GM23338 (cell line): ENCODE measurements around the gene FAT3. TPM values are rescaled to one million over a fixed set of nuclear protein-coding genes. Genes with fewer than 3 reads are reported as not detected.

Experiments used
- ATAC-seq: fragments of 200-7000 bp; cut with Tn5 transposase; 3 replicates; pipeline ENCODE4 v1.9.1; 2020
- DNase-seq: peaks from one replicate; pipeline ENCODE4 v3.0.0-alpha.2; 2015; ENCODE audit warnings: low spot score
- H2AFZ ChIP-seq: fragments of 200-600 bp; sonication (generic); 2 replicates; pipeline ENCODE4 v1.8.0; 2016; ENCODE audit warnings: antibody characterized with exemption, mild to moderate bottlenecking, moderate library complexity
- H3F3A ChIP-seq: fragments of 200-600 bp; sonication (generic); replicated peaks from 2 replicates; pipeline ENCODE4 v1.8.0; 2017; ENCODE audit warnings: antibody characterized with exemption, mixed run types, low read depth
- H3K27ac ChIP-seq: fragments of 200-600 bp; sonication (generic); 2 replicates; pipeline ENCODE4 v1.6.1; 2016; ENCODE audit warnings: low read depth
- H3K27me3 ChIP-seq: fragments of 200-600 bp; sonication (generic); 2 replicates; pipeline ENCODE4 v1.8.0; 2016; ENCODE audit warnings: mild to moderate bottlenecking, mixed run types, moderate library complexity; ENCODE audit not compliant: insufficient read depth
- H3K36me3 ChIP-seq: fragments of 200-600 bp; sonication (generic); 2 replicates; pipeline ENCODE4 v1.8.0; 2016; ENCODE audit warnings: mild to moderate bottlenecking; ENCODE audit not compliant: insufficient read depth
- H3K4me1 ChIP-seq: fragments of 200-600 bp; sonication (generic); 2 replicates; pipeline ENCODE4 v1.8.0; 2016; ENCODE audit warnings: mild to moderate bottlenecking, moderate library complexity; ENCODE audit not compliant: insufficient read depth
- H3K4me2 ChIP-seq: fragments of 200-600 bp; sonication (generic); 2 replicates; pipeline ENCODE4 v1.7.1; 2017; ENCODE audit warnings: mixed run types
- H3K4me3 ChIP-seq: fragments of 200-600 bp; sonication (generic); 2 replicates; pipeline ENCODE4 v1.6.1; 2016; ENCODE audit warnings: mixed run types
- H3K79me2 ChIP-seq: fragments of 200-600 bp; sonication (generic); replicated peaks from 2 replicates; pipeline ENCODE4 v1.8.0; 2017; ENCODE audit warnings: mild to moderate bottlenecking; ENCODE audit not compliant: insufficient read depth
- H3K9me2 ChIP-seq: fragments of 200-600 bp; sonication (generic); 2 replicates; pipeline ENCODE4 v1.8.0; 2017; ENCODE audit not compliant: insufficient read depth
- H4K20me1 ChIP-seq: fragments of 200-600 bp; sonication (generic); replicated peaks from 2 replicates; pipeline ENCODE4 v1.8.0; 2017; ENCODE audit warnings: mild to moderate bottlenecking; ENCODE audit not compliant: insufficient read depth
- H3K27ac Mint-ChIP-seq: 2 replicates; pipeline ENCODE4 v1.8.0; 2020; ENCODE audit warnings: inconsistent platforms, mild to moderate bottlenecking, moderate library complexity, mixed read lengths
- H3K27me3 Mint-ChIP-seq: 3 replicates; pipeline ENCODE4 v1.8.0; 2022; ENCODE audit warnings: low read depth, mild to moderate bottlenecking, moderate library complexity, mixed read lengths, inconsistent platforms; ENCODE audit not compliant: insufficient read depth, poor library complexity
- H3K36me3 Mint-ChIP-seq: 3 replicates; pipeline ENCODE4 v1.8.0; 2021; ENCODE audit warnings: low read depth, mild to moderate bottlenecking, inconsistent platforms, moderate library complexity, mixed read lengths
- H3K4me1 Mint-ChIP-seq: 3 replicates; pipeline ENCODE4 v1.8.0; 2020; ENCODE audit warnings: mild to moderate bottlenecking, inconsistent platforms, mixed read lengths
- H3K4me3 Mint-ChIP-seq: 3 replicates; pipeline ENCODE4 v1.8.0; 2021; ENCODE audit warnings: moderate library complexity, mild to moderate bottlenecking, inconsistent platforms, mixed read lengths
- H3K9me3 Mint-ChIP-seq: 3 replicates; pipeline ENCODE4 v1.8.0; 2020; ENCODE audit warnings: moderate library complexity, mild to moderate bottlenecking, inconsistent platforms, mixed read lengths
- CREB1 ChIP-seq: fragments of 250-450 bp; sonication (Bioruptor Pico); IDR thresholded peaks from 2 replicates; pipeline ENCODE4 v1.5.0; 2020; ENCODE audit warnings: low read depth, mild to moderate bottlenecking, moderate library complexity
- EZH2phosphoT487 ChIP-seq: fragments of 200-600 bp; sonication (generic); IDR thresholded peaks from one replicate; pipeline ENCODE4 v1.8.1; 2018; ENCODE audit warnings: antibody characterized with exemption; ENCODE audit not compliant: unreplicated experiment
- ZNF114 ChIP-seq: fragments of 250-450 bp; sonication (Bioruptor Pico); IDR thresholded peaks from 2 replicates; pipeline ENCODE4 v1.5.0; 2020; ENCODE audit warnings: mild to moderate bottlenecking, moderate library complexity
- polyA plus RNA-seq: library from polyadenylated mRNA; unstranded; fragments of >200 nt; fragmentation: Nextera tagmentation; extraction: Ambion mirVana; gene quantifications from 2 replicates; pipeline ENCODE4 v1.2.1, GENCODE V29; 2016
- total RNA-seq: library from RNA; depleted of rRNA; stranded (reverse); fragments of >200 nt; shearing (Covaris generic); gene quantifications from 2 replicates; pipeline ENCODE4 v1.2.3, GENCODE V29; 2014
- TF ChIP-seq, protein P1 (sequence below): fragments of 250-450 bp; sonication (Bioruptor Pico); IDR thresholded peaks from 2 replicates; pipeline ENCODE4 v1.5.0; 2020; ENCODE audit warnings: mild to moderate bottlenecking, moderate library complexity

FAT3 gene
- total and polyA plus RNA-seq, 2 experiments from 2014 or later: 9.0 to 78.0 TPM

- H3K4me1 ChIP-seq: peaks cover 68% of the 10 kb centered on the region
- peaks cover 34% of the 10 kb centered on the region for H3K36me3 Mint-ChIP-seq
- TF ChIP-seq, protein P1, sequence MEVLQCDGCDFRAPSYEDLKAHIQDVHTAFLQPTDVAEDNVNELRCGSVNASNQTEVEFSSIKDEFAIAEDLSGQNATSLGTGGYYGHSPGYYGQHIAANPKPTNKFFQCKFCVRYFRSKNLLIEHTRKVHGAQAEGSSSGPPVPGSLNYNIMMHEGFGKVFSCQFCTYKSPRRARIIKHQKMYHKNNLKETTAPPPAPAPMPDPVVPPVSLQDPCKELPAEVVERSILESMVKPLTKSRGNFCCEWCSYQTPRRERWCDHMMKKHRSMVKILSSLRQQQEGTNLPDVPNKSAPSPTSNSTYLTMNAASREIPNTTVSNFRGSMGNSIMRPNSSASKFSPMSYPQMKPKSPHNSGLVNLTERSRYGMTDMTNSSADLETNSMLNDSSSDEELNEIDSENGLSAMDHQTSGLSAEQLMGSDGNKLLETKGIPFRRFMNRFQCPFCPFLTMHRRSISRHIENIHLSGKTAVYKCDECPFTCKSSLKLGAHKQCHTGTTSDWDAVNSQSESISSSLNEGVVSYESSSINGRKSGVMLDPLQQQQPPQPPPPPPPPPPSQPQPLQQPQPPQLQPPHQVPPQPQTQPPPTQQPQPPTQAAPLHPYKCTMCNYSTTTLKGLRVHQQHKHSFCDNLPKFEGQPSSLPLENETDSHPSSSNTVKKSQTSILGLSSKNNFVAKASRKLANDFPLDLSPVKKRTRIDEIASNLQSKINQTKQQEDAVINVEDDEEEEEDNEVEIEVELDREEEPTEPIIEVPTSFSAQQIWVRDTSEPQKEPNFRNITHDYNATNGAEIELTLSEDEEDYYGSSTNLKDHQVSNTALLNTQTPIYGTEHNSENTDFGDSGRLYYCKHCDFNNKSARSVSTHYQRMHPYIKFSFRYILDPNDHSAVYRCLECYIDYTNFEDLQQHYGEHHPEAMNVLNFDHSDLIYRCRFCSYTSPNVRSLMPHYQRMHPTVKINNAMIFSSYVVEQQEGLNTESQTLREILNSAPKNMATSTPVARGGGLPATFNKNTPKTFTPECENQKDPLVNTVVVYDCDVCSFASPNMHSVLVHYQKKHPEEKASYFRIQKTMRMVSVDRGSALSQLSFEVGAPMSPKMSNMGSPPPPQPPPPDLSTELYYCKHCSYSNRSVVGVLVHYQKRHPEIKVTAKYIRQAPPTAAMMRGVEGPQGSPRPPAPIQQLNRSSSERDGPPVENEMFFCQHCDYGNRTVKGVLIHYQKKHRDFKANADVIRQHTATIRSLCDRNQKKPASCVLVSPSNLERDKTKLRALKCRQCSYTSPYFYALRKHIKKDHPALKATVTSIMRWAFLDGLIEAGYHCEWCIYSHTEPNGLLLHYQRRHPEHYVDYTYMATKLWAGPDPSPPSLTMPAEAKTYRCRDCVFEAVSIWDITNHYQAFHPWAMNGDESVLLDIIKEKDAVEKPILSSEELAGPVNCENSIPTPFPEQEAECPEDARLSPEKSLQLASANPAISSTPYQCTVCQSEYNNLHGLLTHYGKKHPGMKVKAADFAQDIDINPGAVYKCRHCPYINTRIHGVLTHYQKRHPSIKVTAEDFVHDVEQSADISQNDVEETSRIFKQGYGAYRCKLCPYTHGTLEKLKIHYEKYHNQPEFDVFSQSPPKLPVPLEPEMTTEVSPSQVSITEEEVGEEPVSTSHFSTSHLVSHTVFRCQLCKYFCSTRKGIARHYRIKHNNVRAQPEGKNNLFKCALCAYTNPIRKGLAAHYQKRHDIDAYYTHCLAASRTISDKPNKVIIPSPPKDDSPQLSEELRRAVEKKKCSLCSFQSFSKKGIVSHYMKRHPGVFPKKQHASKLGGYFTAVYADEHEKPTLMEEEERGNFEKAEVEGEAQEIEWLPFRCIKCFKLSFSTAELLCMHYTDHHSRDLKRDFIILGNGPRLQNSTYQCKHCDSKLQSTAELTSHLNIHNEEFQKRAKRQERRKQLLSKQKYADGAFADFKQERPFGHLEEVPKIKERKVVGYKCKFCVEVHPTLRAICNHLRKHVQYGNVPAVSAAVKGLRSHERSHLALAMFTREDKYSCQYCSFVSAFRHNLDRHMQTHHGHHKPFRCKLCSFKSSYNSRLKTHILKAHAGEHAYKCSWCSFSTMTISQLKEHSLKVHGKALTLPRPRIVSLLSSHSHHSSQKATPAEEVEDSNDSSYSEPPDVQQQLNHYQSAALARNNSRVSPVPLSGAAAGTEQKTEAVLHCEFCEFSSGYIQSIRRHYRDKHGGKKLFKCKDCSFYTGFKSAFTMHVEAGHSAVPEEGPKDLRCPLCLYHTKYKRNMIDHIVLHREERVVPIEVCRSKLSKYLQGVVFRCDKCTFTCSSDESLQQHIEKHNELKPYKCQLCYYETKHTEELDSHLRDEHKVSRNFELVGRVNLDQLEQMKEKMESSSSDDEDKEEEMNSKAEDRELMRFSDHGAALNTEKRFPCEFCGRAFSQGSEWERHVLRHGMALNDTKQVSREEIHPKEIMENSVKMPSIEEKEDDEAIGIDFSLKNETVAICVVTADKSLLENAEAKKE (CRISPR knock-in tag): peak; percentile 46; the same call in 1 of the 2 replicates
- no peak for TF ChIP-seq ZNF114 (CRISPR knock-in tag)
- no peak for TF ChIP-seq EZH2phosphoT487
- H4K20me1 ChIP-seq: no peaks in the 10 kb centered on the region
- H3K27me3 Mint-ChIP-seq: peaks cover 25% of the 10 kb centered on the region
- peaks cover 27% of the 10 kb centered on the region for H3K27me3 ChIP-seq
- no peak overlapping the region for H3K27ac ChIP-seq
- H2AFZ ChIP-seq: no peak overlapping the region
- peaks cover 18% of the 10 kb centered on the region for H3F3A ChIP-seq
- H3K4me2 ChIP-seq: peak overlapping the region; percentile 98
- peak overlapping the region; percentile 32; the same call in 2 of the 3 replicates for H3K4me3 Mint-ChIP-seq
- H3K36me3 ChIP-seq: peaks cover 7% of the 10 kb centered on the region; the same call in 1 of the 2 replicates
- H3K4me3 ChIP-seq: peak overlapping the region; percentile 90
- DNase-seq (no peak), ATAC-seq (no peak)
- H3K9me2 ChIP-seq: 0 out of 2 replicates have a peak, but pooled peaks cover 3% of the 10 kb centered on the region
- no peak overlapping the region for H3K27ac Mint-ChIP-seq
- peaks cover 63% of the 10 kb centered on the region for H3K4me1 Mint-ChIP-seq
- peaks cover 43% of the 10 kb centered on the region for H3K79me2 ChIP-seq
- H3K9me3 Mint-ChIP-seq: peaks cover 25% of the 10 kb centered on the region
These were observed 1.9 kb upstream of the FAT3 start for GRCh38 chr11:92222701-92223100.

DNA sequence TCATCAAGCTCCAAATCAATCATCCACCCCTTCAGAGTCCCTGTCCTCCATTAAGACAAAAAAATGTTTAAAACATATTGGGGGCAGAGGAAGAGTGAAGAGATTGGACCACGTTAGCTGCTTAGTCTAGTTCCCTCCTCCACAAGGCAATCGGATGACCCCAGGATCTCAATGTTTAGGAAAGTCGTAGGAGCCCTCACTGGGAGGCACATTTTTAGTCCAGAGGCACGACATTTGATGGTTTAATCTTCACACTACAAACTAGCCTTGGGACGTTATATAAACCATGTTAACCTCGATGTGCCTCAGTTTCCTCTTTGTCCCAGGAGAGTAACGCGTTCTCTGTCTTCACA, 588 bp upstream of the FAT3 start:
- Mint-ChIP-seq H3K9me3 (peaks cover 25% of the 10 kb centered on the region), H3K27ac (no peak overlapping the region), H3K4me1 (peaks cover 63% of the 10 kb centered on the region), H3K27me3 (peaks cover 23% of the 10 kb centered on the region), H3K4me3 (peak overlapping the region; percentile 93), H3K36me3 (peaks cover 34% of the 10 kb centered on the region)
- Histone ChIP-seq H3K36me3 (peaks cover 7% of the 10 kb centered on the region; the same call in 1 of the 2 replicates), H3K79me2 (peaks cover 56% of the 10 kb centered on the region), H3K27me3 (peaks cover 27% of the 10 kb centered on the region), H3K4me2 (peak overlapping the region; percentile 98), H3K4me3 (peak overlapping the region; percentile 90), H3K4me1 (peaks cover 68% of the 10 kb centered on the region), H3K27ac (no peak overlapping the region), H2AFZ (peak overlapping the region; percentile 77; the same call in 1 of the 2 replicates), H3K9me2 (0 out of 2 replicates have a peak, but pooled peaks cover 3% of the 10 kb centered on the region), H3F3A (peaks cover 16% of the 10 kb centered on the region; the same call in 1 of the 2 replicates), H4K20me1 (no peaks in the 10 kb centered on the region)
- DNase-seq: no peak
- ATAC-seq: no peak
- no peak for TF ChIP-seq EZH2phosphoT487
- TF ChIP-seq CREB1 (CRISPR knock-in tag): no peak
